GM12878 (cell line): ENCODE measurements around the gene IGLON5. TPM values are rescaled to one million over a fixed set of nuclear protein-coding genes. Genes with fewer than 3 reads are reported as not detected.

Experiments
- ATAC-seq: fragments of 200-7000 bp; cut with Tn5 transposase; 3 replicates; pipeline ENCODE4 v1.9.1; 2020; ENCODE audit warnings: mild to moderate bottlenecking, moderate library complexity
- BruUV-seq: library from RNA; stranded (reverse); fragments of 400-500 nt; replicated peaks from 2 replicates; lab custom pipeline; 2021; lab: Mats Ljungman, UMichigan
- CTCF ChIA-PET: fragments of 300-600 bp; sonication (Branson Sonifier 250); formaldehyde crosslinking; extraction: SDS; loops from one replicate; lab custom pipeline; 2021; ENCODE audit warnings: inconsistent platforms; lab: Yijun Ruan, JAX
- POLR2A ChIA-PET: fragments of 350-600 bp; formaldehyde crosslinking; extraction: SDS; loops from one replicate; lab custom pipeline; 2021; ENCODE audit warnings: inconsistent platforms; lab: Charles Lee
- RAD21 ChIA-PET: fragments of 300-600 bp; sonication (Branson Sonifier 250); formaldehyde crosslinking; loops from one replicate; lab custom pipeline; 2023; ENCODE audit warnings: antibody characterized with exemption; ENCODE audit not compliant: unreplicated experiment; lab: Charles Lee
- SMC1A ChIA-PET: fragments of 300-600 bp; sonication (Branson Sonifier 250); formaldehyde crosslinking; loops from one replicate; lab custom pipeline; 2023; ENCODE audit not compliant: unreplicated experiment, uncharacterized antibody; lab: Charles Lee
- DNase-seq: peaks from one replicate; pipeline ENCODE4 v3.0.0-alpha.2; 2011; ENCODE audit warnings: low read depth, low spot score
- FAIRE-seq: peaks from 3 replicates; lab custom pipeline; 2011; peaks lifted over from hg19 to GRCh38; lab: Jason Lieb, UNC
- H2AFZ ChIP-seq: 2 replicates; pipeline ENCODE4 v1.6.0; 2011; ENCODE audit warnings: low read depth, low read length, control low read depth; ENCODE audit not compliant: control insufficient read depth
- H3K27ac ChIP-seq: 2 replicates; pipeline ENCODE4 v1.5.1; 2011; ENCODE audit warnings: control low read depth; ENCODE audit not compliant: control insufficient read depth, insufficient read depth
- H3K27me3 ChIP-seq, 2 experiments: replicated peaks in 1 of 2; 2 replicates each; pipeline versions ENCODE4 v1.6.0 to v1.6.1; 2011; ENCODE audit warnings: low read length in 1 of 2; ENCODE audit not compliant: control insufficient read depth in 2 of 2, insufficient read depth in 2 of 2
- H3K36me3 ChIP-seq, 2 experiments: 2 replicates each; pipeline ENCODE4 v1.5.1; 2011; ENCODE audit warnings: low read length in 1 of 2; ENCODE audit not compliant: control insufficient read depth in 2 of 2, insufficient read depth in 2 of 2
- H3K4me1 ChIP-seq: 2 replicates; pipeline ENCODE4 v1.6.1; 2011; ENCODE audit warnings: mild to moderate bottlenecking, low read length, moderate library complexity, mixed read lengths; ENCODE audit not compliant: control insufficient read depth, insufficient read depth
- H3K4me2 ChIP-seq: 2 replicates; pipeline ENCODE4 v1.6.0; 2011; ENCODE audit warnings: control low read depth; ENCODE audit not compliant: control insufficient read depth, insufficient read depth
- H3K4me3 ChIP-seq: fragments of 200-600 bp; sonication (generic); 2 replicates; pipeline ENCODE4 v1.5.1; 2016
- H3K79me2 ChIP-seq: 2 replicates; pipeline ENCODE4 v1.6.0; 2011; ENCODE audit warnings: low read length; ENCODE audit not compliant: control insufficient read depth, insufficient read depth
- H3K9ac ChIP-seq: 2 replicates; pipeline ENCODE4 v1.8.0; 2011; ENCODE audit warnings: low read length, control low read depth, mixed read lengths; ENCODE audit not compliant: control insufficient read depth, insufficient read depth
- H3K9me3 ChIP-seq: replicated peaks from 3 replicates; pipeline ENCODE4 v1.5.1; 2011; ENCODE audit warnings: mild to moderate bottlenecking, low read length; ENCODE audit not compliant: control insufficient read depth, insufficient read depth
- H4K20me1 ChIP-seq: 2 replicates; pipeline ENCODE4 v1.6.0; 2011; ENCODE audit not compliant: control insufficient read depth, insufficient read depth
- ESRRA ChIP-seq: IDR thresholded peaks from 2 replicates; pipeline ENCODE4 v1.6.1; 2012; ENCODE audit warnings: mild to moderate bottlenecking, low read length, improper control_type of control experiment
- IKZF1 ChIP-seq: fragments of 450-650 bp; conservative IDR thresholded peaks from 2 replicates; pipeline ENCODE4 v1.6.1; 2017; ENCODE audit warnings: antibody characterized with exemption, mild to moderate bottlenecking
- IRF4 ChIP-seq: IDR thresholded peaks from 2 replicates; pipeline ENCODE4 v1.6.1; 2011; ENCODE audit warnings: low read depth, low read length
- PBX3 ChIP-seq: IDR thresholded peaks from 2 replicates; pipeline ENCODE4 v1.6.1; 2011; ENCODE audit warnings: mild to moderate bottlenecking, low read depth, low read length, moderate library complexity; ENCODE audit not compliant: insufficient replicate concordance
- SP1 ChIP-seq: IDR thresholded peaks from one replicate; pipeline ENCODE4 v1.6.1; 2011; ENCODE audit warnings: low read depth, low read length
- SUZ12 ChIP-seq: fragments of 200-600 bp; sonication (generic); IDR thresholded peaks from one replicate; pipeline ENCODE4 v1.6.1; 2018; ENCODE audit warnings: antibody characterized with exemption, mild to moderate bottlenecking; ENCODE audit not compliant: unreplicated experiment
- WRNIP1 ChIP-seq: IDR thresholded peaks from 2 replicates; pipeline ENCODE4 v1.6.1; 2011; ENCODE audit warnings: low read depth, low read length, improper control_type of control experiment, borderline replicate concordance
- WGBS: methylation state at CpG from one replicate; pipeline ENCODE4 v1.1.6; 2016; ENCODE audit warnings: low lambda C conversion rate; ENCODE audit not compliant: insufficient replicate concordance, insufficient coverage; ENCODE audit errors: missing lambda C conversion rate; 5-methylcytosine and 5-hydroxymethylcytosine counted together
- in situ Hi-C: fragments of 300-500 bp; cut with MboI; formaldehyde crosslinking; loops from 9 replicates; pipeline ENCODE4 v1.14.3; 2018; ENCODE audit warnings: mixed read lengths
- intact Hi-C: fragments of 100-400 bp; cut with micrococcal nuclease; formaldehyde crosslinking; loops from one replicate; pipeline ENCODE4 v1.14.2; 2022; ENCODE audit not compliant: unreplicated experiment
- polyA plus RNA-seq, 11 experiments: library from polyadenylated mRNA; depleted of rRNA in 4 of 11; unstranded in 6 of 11; stranded (reverse) in 5 of 11; fragments of >200 nt; fragmentation: Nextera tagmentation in 4 of 11; fragmentation: Illumina TruSeq in 1 of 11; extraction: Ambion mirVana in 4 of 11; extraction: Trizol in 1 of 11; gene quantifications; 1 replicate in 1 of 11; 2 replicates in 10 of 11; pipeline versions ENCODE4 v1.2.1 to v1.2.3, GENCODE V29; 2011 to 2016; ENCODE audit warnings: inconsistent platforms in 2 of 11, missing spikeins in 2 of 11, low read depth in 1 of 11
- total RNA-seq, 4 experiments: library from RNA; depleted of rRNA in 3 of 4; stranded (reverse); fragments of >200 nt in 3 of 4; fragmentation: Illumina TruSeq in 1 of 4; extraction: Trizol in 1 of 4; gene quantifications; 2 replicates each; pipeline versions ENCODE4 v1.2.1 to v1.2.3, GENCODE V29; 2013 to 2021
- TF ChIP-seq, protein P1 (sequence below): IDR thresholded peaks from 2 replicates; pipeline ENCODE4 v1.6.1; 2012; ENCODE audit warnings: improper control_type of control experiment, low read depth, low read length; ENCODE audit not compliant: insufficient replicate concordance

IGLON5 gene
- total and polyA plus RNA-seq, 10 of the 15 experiments (the other 5 are each of a cell fraction or from before 2014, with no cell fraction given), result not detected

- intact Hi-C loops, result no loop called here
- no TSS peak for BruUV-seq
- ChIA-PET CTCF (interaction anchor here (0.9 to 1.4 kb wide), 2 partner anchors 145 to 176 kb away, joined by 3 to 4 read pairs; no protein-coding TSS in a partner anchor), RAD21 (no interaction called here), SMC1A (no interaction called here), POLR2A (no interaction called here)
- no peaks in the 10 kb centered on the region for H3K4me1 ChIP-seq
- no peak overlapping the region for H3K9ac ChIP-seq
- no peak overlapping the region for H3K4me3 ChIP-seq
- no peak overlapping the region for H2AFZ ChIP-seq
- in situ Hi-C loops, result no loop called here
- no peaks in the 10 kb centered on the region for H4K20me1 ChIP-seq
- H3K4me2 ChIP-seq, result no peak overlapping the region
- no peaks in the 10 kb centered on the region for H3K79me2 ChIP-seq
- no peak overlapping the region for H3K27ac ChIP-seq
- H3K27me3 ChIP-seq, result peaks cover 0 to 3% of the 10 kb centered on the region in 2 experiments; a peak in 2 of 4 replicates
- no peaks in the 10 kb centered on the region for H3K9me3 ChIP-seq
- ATAC-seq (no peak), FAIRE-seq (no peak), DNase-seq (no peak)
- WGBS, result 41% methylated on average over 5 of the region's 5 CpGs
- no peaks in the 10 kb centered on the region for H3K36me3 ChIP-seq
- no peak for TF ChIP-seq IRF4
- no peak for TF ChIP-seq ESRRA
- no peak for TF ChIP-seq WRNIP1
- TF ChIP-seq IKZF1, result no peak
- no peak for TF ChIP-seq SUZ12
- no peak for TF ChIP-seq PBX3
- TF ChIP-seq SP1, result no peak
- TF ChIP-seq, protein P1, sequence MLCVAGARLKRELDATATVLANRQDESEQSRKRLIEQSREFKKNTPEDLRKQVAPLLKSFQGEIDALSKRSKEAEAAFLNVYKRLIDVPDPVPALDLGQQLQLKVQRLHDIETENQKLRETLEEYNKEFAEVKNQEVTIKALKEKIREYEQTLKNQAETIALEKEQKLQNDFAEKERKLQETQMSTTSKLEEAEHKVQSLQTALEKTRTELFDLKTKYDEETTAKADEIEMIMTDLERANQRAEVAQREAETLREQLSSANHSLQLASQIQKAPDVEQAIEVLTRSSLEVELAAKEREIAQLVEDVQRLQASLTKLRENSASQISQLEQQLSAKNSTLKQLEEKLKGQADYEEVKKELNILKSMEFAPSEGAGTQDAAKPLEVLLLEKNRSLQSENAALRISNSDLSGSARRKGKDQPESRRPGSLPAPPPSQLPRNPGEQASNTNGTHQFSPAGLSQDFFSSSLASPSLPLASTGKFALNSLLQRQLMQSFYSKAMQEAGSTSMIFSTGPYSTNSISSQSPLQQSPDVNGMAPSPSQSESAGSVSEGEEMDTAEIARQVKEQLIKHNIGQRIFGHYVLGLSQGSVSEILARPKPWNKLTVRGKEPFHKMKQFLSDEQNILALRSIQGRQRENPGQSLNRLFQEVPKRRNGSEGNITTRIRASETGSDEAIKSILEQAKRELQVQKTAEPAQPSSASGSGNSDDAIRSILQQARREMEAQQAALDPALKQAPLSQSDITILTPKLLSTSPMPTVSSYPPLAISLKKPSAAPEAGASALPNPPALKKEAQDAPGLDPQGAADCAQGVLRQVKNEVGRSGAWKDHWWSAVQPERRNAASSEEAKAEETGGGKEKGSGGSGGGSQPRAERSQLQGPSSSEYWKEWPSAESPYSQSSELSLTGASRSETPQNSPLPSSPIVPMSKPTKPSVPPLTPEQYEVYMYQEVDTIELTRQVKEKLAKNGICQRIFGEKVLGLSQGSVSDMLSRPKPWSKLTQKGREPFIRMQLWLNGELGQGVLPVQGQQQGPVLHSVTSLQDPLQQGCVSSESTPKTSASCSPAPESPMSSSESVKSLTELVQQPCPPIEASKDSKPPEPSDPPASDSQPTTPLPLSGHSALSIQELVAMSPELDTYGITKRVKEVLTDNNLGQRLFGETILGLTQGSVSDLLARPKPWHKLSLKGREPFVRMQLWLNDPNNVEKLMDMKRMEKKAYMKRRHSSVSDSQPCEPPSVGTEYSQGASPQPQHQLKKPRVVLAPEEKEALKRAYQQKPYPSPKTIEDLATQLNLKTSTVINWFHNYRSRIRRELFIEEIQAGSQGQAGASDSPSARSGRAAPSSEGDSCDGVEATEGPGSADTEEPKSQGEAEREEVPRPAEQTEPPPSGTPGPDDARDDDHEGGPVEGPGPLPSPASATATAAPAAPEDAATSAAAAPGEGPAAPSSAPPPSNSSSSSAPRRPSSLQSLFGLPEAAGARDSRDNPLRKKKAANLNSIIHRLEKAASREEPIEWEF, result no peak
These were observed 14.0 kb upstream of the IGLON5 start for GRCh38 chr19:51297406-51297805.
